HUDEP-2 (cell line): Measurements from ENCODE around the gene CAMK2N1.

Experiments used
- DNase-seq, 76 experiments: peaks; one replicate each; lab custom pipeline; 2025; ENCODE audit not compliant: unreplicated experiment in 76 of 76; lab: John Stamatoyannopoulos, UW

The CAMK2N1 gene

GRCh38 chr1:20480243-20480944 is 5.6 kb downstream of the CAMK2N1 start:
- no peak for DNase-seq

GRCh38 chr1:20479840-20480239 is 6.2 kb downstream of the CAMK2N1 start:
- DNase-seq, result no peak

- DNase-seq, result no peak
Observed at GRCh38 chr1:20478057-20478635, 7.9 kb downstream of the CAMK2N1 start.

GRCh38 chr1:20477348-20478056 is 8.5 kb downstream of the CAMK2N1 start:
- no peak for DNase-seq

- no peak for DNase-seq
Observed at GRCh38 chr1:20476265-20477038, 9.6 kb downstream of the CAMK2N1 start.

- DNase-seq, result no peak
Observed at GRCh38 chr1:20474996-20475395, 11.0 kb downstream of the CAMK2N1 start.

- DNase-seq, result no peak
Observed at GRCh38 chr1:20474333-20474975, 11.6 kb downstream of the CAMK2N1 start.

- DNase-seq, result no peak
Observed at GRCh38 chr1:20473894-20474293, 12.1 kb downstream of the CAMK2N1 start.

GRCh38 chr1:20472860-20473711 is 12.9 kb downstream of the CAMK2N1 start:
- peak in 15 of 76 experiments; percentile 7 to 50 (median 16) for DNase-seq

- no peak for DNase-seq
Observed at GRCh38 chr1:20472121-20472520, 13.9 kb downstream of the CAMK2N1 start.

- peak in 3 of 76 experiments; percentile 1 to 30 (median 13) for DNase-seq
Observed at GRCh38 chr1:20470194-20470593, 15.8 kb downstream of the CAMK2N1 start.

GRCh38 chr1:20469406-20470076 is 16.5 kb downstream of the CAMK2N1 start:
- no peak for DNase-seq

GRCh38 chr1:20466273-20466672 is 19.7 kb downstream of the CAMK2N1 start:
- no peak for DNase-seq

- DNase-seq, result no peak
Observed at GRCh38 chr1:20465187-20465586, 20.8 kb downstream of the CAMK2N1 start.

GRCh38 chr1:20463502-20463901 is 22.5 kb downstream of the CAMK2N1 start:
- DNase-seq, result no peak

GRCh38 chr1:20462397-20462796 is 23.6 kb downstream of the CAMK2N1 start:
- no peak for DNase-seq

GRCh38 chr1:20458717-20459116 is 27.3 kb downstream of the CAMK2N1 start:
- no peak for DNase-seq

GRCh38 chr1:20454004-20454403 is 32.0 kb downstream of the CAMK2N1 start:
- DNase-seq, result no peak

GRCh38 chr1:20449735-20450311 is 36.2 kb downstream of the CAMK2N1 start:
- DNase-seq, result no peak
